ENCODE measurements around the gene FBXL19.

Gene FBXL19

DNA sequence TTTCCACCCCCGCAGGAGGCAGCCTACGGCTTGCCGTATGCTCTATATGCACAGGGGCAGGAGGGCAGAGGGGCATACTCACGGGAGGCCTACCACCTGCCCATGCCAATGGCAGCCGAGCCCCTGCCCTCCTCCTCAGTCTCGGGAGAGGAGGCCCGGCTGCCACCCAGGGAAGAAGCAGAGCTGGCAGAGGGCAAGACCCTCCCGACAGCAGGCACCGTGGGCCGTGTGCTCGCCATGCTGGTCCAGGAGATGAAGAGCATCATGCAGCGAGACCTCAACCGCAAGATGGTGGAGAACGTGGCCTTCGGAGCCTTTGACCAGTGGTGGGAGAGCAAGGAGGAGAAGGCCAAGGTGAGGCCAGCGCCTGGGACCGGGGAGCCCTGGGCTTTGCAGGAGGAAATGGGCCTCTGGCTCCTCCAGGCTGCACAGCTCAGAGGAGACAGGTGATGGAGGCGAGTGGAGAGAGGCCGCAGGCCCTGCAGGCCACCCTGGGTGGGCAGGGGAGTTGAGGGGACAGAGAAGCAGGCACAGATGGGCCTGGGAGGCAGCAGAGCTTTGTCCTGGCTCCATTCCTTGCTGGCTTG, 42.8 kb downstream of the FBXL19 start:
- DNase-seq (ENCODE audit: low read depth), result no peak

DNA sequence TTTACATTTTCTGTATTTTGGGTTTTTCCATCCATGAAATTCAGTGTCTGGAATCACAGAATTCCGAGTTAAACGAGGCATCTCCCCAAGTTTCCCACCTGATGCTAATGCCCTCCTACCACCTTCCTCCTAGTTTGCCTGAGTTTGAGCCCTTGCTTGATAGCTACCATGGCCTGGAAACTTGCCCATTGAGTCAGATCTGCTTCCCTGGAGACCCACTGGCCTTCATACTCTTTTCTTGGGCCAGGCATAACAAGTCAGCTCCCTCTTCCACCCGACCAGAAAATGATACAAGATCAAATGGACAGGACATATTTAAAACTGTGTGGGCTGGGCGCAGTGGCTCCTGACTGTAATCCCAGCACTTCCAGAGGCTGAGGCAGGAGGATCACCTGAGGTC, 44.4 kb downstream of the FBXL19 start:
- no peak for DNase-seq (ENCODE audit: low read depth)

DNA sequence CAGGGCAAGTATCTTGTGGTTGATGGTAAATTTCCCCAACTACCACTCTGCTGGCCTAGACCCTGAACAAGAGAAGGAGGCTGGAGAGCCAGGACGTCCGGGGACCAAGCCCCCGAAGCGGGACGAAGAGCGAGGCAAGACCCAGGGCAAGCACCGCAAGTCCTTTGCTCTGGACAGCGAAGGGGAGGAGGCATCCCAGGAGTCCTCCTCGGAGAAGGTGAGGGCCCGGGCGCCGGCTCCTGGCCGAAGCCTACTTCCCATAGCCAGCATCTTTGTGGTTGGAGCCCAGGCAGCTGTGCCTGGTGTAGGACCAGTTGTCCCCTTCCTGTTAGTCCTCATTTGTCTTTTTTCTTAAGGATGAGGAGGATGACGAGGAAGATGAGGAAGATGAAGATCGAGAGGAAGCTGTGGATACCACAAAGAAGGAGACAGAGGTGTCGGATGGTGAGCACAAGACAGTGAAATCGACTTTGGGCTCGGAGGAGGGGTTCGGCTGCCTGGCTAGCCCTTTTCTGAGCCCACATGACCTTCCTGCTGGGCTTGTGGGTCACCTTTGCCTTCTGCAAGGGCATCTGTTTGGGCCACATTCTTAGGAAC, 46.0 kb downstream of the FBXL19 start:
- DNase-seq (ENCODE audit: low read depth), result no peak

DNA sequence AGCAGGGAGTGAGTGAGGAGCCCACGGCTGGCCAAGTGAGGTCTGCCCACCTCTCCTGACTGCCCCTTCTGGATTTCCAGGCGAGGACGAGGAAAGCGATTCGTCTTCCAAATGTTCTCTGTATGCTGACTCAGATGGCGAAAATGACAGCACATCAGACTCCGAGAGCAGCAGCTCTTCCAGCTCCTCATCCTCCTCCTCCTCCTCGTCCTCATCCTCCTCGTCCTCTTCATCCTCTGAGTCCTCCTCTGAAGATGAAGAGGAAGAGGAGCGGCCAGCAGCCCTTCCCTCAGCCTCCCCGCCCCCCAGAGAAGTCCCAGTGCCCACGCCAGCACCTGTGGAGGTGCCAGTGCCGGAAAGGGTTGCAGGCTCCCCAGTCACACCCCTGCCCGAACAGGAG, 47.9 kb downstream of the FBXL19 start:
- no peak for DNase-seq (ENCODE audit: low read depth)

DNA sequence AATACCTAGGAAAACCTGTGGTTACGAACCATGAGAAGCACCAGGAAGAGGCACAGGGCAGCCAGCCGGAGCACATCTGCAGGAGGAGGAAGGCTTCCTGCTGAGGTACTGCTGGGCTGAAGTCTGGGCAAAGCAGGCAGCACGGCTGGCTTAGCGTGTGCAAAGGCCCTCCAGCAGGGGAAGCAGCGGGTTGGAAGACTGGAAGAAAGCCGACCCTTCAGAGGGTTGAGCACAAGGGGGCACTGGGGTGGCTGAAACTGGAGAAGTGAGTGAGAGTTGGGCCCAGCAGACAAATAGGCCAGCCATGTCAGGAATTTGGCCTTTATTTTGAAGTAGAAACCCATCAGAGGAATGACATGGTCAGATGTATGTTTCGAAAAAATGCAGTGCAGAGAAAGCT, 49.5 kb downstream of the FBXL19 start:
- no peak for DNase-seq (ENCODE audit: low read depth)

DNA sequence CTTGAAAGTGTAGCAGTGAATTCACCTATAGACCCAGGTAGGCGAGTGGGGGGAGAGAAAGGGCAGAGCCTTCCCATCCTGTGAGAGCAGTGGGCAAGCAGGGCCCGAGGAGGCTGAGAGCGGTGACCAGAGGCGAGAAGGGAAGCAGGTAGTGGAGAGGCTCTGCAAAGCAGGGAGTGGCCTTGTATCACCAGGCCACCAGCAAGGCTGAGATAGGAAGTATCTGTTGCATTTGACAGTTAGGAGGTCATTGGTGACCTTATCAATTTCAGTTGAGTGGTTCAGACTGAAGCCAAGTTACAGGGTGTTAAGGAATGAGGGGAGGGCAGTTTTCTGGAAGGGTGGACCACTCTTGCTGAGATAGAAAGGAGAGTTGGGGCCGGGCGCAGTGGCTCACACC, 51.0 kb downstream of the FBXL19 start:
- no peak for DNase-seq (ENCODE audit: low read depth)

DNA sequence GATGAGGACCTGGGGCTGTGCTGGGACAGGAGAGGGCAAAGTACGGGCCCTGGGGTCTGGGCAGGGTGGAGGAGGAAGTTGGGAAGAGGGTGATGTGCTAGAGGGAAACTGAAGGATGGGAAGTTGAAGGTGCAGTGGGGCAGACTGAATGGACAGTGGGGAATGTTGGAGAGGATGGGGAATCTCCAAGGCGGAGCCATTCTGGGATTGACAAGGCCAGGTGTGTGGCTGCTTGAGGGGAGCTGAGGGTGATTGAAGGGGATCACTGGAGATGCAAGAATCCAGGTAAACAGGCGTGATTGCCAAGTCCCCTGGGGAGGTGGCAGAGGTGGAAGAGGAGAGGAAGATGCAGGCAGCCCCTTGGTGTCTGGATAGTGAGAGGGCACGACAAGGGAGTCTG, 53.1 kb downstream of the FBXL19 start:
- no peak for DNase-seq (ENCODE audit: low read depth)

DNA sequence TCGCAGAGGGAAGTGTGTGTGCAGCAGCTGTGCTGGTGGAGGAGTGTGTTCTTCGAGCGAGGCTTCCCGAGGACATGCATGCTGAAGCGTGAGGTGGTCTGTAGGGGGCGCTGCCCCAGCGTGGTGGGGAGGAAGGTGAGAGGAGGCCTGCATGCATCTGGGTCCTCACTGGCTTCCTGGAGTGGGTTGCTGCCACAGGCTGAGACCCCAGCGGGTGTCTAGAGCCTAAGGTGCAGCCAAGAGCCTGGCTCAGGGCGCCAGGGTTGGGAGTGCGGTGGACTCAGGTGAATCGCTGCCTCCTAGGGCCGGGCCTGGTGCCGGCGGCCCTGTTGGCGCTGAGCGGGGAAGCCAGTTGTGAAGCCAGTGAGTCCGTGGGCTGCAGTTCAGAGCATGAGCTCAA, 54.1 kb downstream of the FBXL19 start:
- DNase-seq (ENCODE audit: low read depth), result no peak

DNA sequence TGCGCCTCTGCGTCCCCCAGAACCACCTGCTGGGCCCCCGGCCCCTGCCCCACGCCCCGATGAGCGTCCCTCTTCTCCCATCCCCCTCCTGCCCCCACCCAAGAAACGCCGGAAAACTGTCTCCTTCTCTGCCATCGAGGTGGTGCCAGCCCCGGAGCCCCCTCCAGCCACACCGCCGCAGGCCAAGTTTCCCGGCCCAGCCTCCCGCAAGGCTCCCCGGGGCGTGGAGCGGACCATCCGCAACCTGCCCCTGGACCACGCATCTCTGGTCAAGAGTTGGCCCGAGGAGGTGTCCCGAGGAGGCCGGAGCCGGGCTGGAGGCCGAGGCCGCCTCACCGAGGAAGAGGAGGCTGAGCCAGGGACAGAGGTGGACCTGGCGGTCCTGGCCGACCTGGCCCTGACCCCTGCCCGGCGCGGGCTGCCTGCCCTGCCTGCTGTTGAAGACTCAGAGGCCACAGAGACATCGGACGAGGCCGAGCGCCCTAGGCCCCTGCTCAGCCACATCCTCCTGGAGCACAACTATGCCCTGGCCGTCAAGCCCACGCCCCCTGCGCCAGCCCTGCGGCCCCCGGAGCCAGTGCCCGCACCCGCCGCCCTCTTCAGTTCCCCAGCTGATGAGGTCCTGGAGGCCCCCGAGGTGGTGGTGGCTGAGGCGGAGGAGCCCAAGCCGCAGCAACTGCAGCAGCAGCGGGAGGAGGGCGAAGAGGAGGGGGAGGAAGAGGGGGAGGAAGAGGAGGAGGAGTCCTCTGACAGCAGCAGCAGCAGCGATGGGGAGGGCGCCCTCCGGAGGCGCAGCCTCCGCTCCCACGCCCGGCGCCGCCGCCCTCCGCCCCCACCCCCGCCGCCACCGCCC, 56.0 kb downstream of the FBXL19 start:
- no peak for DNase-seq (ENCODE audit: low read depth)

DNA sequence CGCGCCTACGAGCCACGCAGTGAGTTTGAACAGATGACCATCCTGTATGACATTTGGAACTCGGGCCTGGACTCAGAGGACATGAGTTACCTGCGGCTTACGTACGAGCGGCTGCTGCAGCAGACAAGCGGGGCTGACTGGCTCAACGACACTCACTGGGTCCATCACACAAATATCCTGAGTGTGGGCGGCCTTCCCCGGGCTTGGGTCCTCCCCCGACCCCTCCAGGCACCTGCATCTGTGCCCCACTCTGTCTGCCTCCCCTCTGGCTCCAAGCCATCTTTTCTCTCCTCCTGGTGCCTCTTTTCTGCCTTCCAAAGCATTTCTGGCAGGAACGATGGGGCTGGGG, 56.6 kb downstream of the FBXL19 start:
- DNase-seq (ENCODE audit: low read depth), result no peak

DNA sequence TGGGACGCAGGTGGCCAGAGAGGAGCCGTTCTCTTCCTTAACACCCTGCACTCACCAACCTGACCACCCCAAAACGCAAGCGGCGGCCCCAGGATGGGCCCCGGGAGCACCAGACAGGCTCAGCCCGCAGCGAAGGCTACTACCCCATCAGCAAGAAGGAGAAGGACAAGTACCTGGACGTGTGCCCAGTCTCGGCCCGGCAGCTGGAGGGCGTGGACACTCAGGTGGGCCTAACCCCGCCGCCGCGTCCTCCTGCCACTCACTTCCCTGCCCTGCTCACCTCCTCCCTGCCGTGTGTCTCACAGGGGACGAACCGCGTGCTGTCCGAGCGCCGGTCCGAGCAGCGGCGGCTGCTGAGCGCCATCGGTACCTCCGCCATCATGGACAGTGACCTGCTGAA, 57.1 kb downstream of the FBXL19 start:
- DNase-seq (ENCODE audit: low read depth), result no peak

DNA sequence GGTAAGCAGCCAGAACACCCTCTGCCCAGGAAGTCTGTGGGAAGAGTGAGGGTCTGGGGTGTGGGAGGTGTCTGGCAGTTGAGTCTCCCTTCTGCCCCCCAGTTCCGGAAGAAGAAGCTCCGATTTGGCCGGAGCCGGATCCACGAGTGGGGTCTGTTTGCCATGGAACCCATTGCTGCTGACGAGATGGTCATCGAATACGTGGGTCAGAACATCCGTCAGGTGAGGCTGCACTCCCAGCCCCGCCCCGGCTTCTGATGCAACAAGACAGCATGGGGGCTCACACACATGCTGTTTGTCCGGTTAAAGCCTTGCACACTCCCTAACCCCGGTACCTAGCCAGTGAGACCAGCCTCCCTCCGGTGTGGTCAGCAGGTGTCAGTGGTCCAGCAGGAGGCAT, 57.6 kb downstream of the FBXL19 start:
- DNase-seq (ENCODE audit: low read depth), result no peak

DNA sequence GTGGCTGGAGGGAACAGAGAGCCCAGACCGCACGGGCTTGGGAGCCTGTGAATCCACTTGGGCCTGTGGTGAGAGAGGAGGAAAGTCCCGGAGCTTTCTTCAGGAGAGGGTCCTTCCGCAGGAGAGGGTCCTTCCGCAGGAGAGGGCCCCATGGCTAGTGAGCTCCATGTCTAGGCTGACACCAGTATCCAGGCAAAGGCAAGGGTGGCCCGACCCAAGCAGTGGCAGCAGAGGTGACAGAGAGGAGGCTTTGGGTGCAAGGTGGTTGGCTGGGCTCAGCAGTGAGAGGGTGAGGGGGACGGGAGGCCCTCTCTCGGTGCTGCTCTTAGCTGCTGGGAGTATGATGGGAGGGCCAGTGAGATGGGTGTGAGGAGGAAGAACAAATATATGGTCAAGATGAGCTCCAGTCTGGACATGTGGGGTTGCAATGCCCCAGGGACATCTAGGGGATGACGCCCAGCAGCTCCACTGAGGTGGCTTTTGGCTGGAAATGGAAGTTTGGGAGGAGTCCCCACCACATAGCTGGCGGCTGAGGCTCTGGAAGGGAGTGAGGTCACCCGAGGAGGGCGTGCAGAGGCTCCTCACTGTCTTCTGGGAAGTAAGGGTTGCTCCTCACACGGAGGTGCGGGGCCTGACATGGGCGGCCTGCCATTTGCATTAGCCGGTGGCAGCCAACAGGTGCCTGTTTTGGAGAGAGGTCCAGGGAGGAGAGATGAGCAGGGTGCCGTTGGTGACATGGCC, 59.3 kb downstream of the FBXL19 start:
- DNase-seq (ENCODE audit: low read depth), result no peak

DNA sequence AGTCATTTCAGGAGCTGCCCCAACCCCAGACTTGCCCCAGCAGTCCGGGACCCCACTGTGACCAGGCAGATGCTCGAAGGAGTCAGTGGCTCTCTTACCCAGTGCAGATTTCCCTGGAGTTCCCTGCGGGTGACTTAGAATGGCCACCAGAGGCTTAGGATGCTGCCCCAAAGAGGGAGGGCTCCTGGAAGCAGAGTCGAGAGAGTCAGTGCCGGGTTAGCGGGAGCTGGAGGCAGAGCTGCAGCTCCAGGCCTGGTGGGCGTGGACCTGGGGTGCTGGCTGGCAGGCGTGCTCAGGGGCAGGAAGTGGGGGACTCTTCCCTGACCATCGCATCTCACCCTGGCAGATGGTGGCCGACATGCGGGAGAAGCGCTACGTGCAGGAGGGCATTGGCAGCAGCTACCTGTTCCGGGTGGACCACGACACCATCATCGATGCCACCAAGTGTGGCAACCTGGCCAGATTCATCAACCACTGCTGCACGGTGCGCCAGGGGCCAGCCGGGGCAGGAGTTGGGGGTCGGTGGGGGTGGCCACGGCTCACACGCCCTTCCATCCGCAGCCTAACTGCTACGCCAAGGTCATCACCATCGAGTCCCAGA, 60.0 kb downstream of the FBXL19 start:
- DNase-seq (ENCODE audit: low read depth), result no peak

DNA sequence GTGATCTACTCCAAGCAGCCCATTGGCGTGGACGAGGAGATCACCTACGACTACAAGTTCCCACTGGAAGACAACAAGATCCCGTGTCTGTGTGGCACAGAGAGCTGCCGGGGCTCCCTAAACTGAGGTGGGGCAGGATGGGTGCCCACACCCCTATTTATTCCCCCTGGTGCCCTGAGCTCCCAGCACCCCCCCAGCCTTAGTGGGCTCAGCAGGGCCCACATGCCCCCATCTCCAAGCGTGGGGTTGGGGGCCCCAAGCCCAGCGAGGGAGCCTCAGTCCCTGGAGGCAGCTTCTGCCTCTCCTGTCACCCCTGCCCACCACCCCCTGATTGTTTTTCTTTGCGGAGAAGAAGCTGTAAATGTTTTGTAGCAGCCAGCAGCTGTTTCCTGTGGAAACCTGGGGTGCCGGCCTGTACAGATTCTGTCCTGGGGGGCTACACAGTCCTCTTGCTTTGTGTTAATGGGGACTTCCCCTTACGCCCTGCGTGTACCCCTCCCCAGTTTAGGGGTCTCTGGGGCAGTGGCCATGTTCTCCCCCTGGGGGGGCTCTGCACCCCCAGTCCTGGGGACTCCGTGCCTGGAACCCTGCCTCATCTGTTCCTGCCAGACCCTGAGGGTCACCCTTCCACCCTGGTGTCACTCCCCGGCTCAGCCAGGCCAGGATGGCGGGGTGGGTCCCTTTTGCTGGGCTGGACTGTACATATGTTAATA, 60.7 kb downstream of the FBXL19 start:
- no peak for DNase-seq (ENCODE audit: low read depth)

DNA sequence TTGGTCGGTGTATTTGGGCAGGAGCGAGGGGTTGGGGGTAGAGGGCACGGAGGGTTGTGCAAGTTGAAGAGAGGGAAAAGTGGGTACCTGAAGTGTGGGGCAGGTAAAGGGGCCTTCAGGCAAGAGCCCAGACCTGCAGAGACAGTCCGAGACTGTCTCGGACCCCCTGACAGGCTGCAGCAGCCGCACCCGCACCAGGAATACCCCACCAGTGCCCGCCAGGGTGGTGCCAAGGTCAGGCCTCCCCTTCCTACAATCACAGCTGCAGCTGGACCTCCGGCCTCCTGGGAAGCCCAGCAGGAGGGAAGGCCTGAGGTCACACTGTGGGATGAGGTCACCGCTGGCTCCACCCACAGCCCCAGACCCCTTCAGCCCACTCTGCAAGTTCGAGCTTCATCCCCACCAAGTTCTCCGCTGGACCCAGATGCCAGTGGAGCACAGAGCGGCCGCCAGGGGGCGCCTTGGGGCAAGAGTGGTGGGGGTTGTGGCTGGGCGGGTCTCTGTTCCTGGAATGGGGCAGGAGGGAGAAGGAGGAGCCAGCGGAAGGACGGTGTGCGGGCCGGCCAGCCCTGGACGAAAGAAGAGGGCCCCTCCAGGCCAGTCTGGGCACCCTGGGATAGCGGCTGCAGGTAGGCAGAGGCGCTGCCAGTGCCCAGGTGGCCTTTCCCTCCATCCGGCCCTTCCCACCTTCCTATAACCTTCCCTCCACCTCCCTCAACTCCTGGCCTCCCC, 61.5 kb downstream of the FBXL19 start, which contains the start of gene HSD3B7:
Gene HSD3B7, plus strand, starts transcription at position 539 of the 732 bp plus-strand sequence. CDS start 452 bp downstream, outside the sequence.
- peak; percentile 77 for DNase-seq (ENCODE audit: low read depth)

DNA sequence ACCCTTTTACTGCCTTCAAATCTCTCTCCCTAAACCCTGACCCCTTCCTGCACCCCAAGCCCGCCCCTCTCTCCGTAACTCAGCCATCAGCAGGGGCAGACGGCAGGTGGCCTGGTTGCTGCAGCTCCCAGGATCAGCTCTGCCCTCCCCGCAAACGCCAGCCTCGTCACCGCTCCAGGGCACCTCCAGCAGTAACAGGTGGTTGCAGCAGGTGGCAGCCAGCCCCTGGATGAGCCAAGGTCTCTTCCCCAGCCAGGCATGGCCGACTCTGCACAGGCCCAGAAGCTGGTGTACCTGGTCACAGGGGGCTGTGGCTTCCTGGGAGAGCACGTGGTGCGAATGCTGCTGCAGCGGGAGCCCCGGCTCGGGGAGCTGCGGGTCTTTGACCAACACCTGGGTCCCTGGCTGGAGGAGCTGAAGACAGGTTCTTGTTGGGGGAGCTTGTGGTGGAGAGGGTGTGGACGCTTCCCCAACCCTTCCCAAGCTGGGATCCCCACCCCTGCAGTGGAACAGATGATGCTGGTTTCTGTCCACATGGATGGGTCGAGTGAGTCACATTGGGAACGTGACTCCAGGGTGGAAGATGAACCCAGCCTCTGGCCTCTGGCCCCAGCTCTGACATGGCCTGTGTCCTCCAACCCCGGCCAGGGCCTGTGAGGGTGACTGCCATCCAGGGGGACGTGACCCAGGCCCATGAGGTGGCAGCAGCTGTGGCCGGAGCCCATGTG, 62.2 kb downstream of the FBXL19 start:
- no peak for DNase-seq (ENCODE audit: low read depth)

DNA sequence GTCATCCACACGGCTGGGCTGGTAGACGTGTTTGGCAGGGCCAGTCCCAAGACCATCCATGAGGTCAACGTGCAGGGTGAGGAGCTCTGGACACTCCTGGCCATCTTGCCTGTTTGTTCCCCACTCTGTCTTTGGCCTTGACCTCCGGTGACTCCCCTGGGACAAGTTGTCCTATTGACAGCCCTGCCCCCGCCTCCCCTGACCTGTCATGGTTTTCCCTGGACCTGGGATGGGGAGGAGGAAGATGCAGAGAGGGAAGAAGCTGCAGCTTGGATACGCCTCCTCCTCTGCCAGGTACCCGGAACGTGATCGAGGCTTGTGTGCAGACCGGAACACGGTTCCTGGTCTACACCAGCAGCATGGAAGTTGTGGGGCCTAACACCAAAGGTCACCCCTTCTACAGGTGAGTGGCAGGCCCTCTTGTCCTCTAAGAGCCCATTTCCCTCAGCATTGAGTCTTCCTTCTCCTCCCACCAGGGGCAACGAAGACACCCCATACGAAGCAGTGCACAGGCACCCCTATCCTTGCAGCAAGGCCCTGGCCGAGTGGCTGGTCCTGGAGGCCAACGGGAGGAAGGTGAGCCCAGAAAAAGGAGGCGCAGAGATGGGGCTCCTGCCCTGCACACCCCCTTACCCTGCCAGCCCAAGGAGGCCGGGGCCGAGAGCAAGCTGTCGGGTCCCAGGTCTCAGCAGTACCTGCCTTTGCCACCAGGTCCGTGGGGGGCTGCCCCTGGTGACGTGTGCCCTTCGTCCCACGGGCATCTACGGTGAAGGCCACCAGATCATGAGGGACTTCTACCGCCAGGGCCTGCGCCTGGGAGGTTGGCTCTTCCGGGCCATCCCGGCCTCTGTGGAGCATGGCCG, 63.0 kb downstream of the FBXL19 start:
- DNase-seq (ENCODE audit: low read depth), result no peak

DNA sequence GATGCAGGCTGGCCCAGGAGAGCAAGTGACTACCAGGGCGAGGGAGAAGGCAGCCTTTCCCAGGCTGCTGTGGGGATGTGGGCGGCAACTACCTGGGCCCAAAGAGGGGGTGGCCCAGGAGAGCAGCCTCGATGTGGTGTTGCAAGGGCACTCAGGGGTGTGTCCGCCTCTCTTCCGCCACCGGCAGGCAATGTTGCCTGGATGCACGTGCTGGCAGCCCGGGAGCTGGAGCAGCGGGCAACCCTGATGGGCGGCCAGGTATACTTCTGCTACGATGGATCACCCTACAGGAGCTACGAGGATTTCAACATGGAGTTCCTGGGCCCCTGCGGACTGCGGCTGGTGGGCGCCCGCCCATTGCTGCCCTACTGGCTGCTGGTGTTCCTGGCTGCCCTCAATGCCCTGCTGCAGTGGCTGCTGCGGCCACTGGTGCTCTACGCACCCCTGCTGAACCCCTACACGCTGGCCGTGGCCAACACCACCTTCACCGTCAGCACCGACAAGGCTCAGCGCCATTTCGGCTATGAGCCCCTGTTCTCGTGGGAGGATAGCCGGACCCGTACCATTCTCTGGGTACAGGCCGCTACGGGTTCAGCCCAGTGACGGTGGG, 64.3 kb downstream of the FBXL19 start:
- no peak for DNase-seq (ENCODE audit: low read depth)
